ENCODE data around the gene TMEM267. TPM values are rescaled to one million over a fixed set of nuclear protein-coding genes. Genes with fewer than 3 reads are reported as not detected.
"Not testable (repeated sequence)": the region's sequence is repeated elsewhere in the genome, so short reads cannot be mapped to it uniquely, and the experiment has no call there.

Gene TMEM267
- total RNA-seq, 2 donors from 2014 or later: 7.3 to 11.8 TPM

DNA sequence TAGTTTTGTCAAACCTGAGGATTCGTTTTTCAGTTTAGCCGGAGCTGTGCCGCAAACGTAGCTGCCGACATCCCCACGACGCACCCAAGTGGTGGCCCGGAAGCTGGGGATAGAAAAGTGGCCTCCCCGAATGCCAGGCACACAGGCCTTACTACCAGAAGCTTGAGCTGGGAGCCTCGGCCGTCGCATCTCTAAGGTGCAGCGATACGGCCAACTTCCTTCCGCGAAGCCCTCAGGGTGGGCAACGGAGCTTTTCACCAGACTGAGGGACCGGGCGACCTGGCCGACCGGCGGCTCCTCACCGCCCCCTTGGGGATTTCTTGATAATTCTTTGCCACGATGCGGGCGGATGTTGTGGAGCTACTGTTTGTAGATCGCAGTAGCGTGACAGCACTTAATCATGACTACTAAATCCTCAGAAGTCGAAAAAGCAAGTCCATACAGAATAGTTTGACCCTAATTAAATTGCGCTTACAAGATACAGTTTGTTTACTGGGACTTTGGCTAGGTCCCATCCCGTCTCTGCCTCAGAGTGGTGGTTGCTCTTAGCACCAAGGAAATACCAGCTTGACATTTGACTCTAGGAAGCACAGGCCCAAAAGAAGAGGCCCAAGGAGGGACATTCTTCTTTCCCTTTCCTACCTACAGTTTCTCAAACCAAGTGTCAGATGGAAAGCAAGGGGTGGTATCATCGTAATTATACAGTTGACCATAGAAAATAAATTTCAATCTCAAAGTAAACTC lies 613 bp upstream of the TMEM267 start:
- peak; percentile 89 for DNase-seq
- H3K27ac ChIP-seq: peak overlapping the region; percentile 96
- H3K27me3 ChIP-seq: no peaks in the 10 kb centered on the region
- TF ChIP-seq, protein P1, sequence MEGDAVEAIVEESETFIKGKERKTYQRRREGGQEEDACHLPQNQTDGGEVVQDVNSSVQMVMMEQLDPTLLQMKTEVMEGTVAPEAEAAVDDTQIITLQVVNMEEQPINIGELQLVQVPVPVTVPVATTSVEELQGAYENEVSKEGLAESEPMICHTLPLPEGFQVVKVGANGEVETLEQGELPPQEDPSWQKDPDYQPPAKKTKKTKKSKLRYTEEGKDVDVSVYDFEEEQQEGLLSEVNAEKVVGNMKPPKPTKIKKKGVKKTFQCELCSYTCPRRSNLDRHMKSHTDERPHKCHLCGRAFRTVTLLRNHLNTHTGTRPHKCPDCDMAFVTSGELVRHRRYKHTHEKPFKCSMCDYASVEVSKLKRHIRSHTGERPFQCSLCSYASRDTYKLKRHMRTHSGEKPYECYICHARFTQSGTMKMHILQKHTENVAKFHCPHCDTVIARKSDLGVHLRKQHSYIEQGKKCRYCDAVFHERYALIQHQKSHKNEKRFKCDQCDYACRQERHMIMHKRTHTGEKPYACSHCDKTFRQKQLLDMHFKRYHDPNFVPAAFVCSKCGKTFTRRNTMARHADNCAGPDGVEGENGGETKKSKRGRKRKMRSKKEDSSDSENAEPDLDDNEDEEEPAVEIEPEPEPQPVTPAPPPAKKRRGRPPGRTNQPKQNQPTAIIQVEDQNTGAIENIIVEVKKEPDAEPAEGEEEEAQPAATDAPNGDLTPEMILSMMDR (IDR thresholded peaks at IDR 0.05): peak; percentile 73
- H3K9ac ChIP-seq (ENCODE audit: low read depth in 2 of 2, low read length in 2 of 2): peak overlapping the region; percentile 82 to 93
- peaks cover 7% of the 10 kb centered on the region for H3K4me1 ChIP-seq
- intact Hi-C loops (cut with DNase I): loop anchor here (5.0 to 10.0 kb wide), 3 partner anchors 71 to 369 kb away; partner anchors contain the start of gene PAIP1
- no peaks in the 10 kb centered on the region for H3K36me3 ChIP-seq
- peak overlapping the region; percentile 96 for H3K4me3 ChIP-seq
- H3K9me3 ChIP-seq: no peaks in the 10 kb centered on the region

DNA sequence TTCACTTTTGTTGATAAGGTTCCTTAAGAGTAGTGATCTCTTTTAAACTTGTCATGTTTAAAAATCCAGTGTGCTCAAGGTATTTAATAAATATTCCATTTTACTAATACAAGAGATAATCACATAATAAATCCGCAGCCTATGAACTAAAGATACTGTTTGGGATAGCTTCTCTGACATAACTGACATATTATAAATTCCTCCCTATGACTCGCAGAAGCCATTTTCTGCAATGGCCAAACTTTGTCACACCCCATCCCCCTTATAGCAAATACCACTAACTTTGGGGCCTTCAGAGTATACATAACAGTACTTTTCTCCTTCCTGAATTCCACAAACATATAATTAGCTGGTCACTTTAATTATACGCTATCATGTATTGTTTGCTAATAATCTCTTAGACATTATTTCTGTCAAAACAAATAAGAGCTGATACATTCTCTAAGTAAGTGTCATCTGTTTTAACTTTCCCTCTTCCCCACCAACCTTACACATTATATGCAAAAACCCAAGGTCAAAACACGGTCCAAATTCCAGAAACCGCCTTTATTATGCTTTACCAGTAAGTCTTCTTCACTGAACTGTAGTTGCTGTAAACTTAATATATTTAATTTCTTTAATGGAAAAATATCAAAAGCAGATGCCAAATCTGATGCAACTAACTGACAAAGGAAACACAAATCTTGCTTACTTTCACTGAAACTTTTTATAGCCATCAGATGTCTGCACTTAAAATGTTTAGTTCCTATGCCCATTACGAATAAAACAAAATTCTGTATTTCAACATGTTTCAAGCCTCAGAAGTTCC lies 971 bp downstream of the TMEM267 start:
- Histone ChIP-seq H3K4me3 (peak overlapping the region; percentile 96), H3K36me3 (no peaks in the 10 kb centered on the region), H3K4me1 (peaks cover 7% of the 10 kb centered on the region), H3K27ac (peak overlapping the region; percentile 96), H3K27me3 (no peaks in the 10 kb centered on the region), H3K9me3 (no peaks in the 10 kb centered on the region), H3K9ac (ENCODE audit: low read depth in 2 of 2, low read length in 2 of 2) (peak overlapping the region in 1 of 2 donors; percentile 93)
- TF ChIP-seq, protein P1 (IDR thresholded peaks at IDR 0.05): no peak
- intact Hi-C loops (cut with DNase I): loop anchor here (5.0 to 10.0 kb wide), 3 partner anchors 72 to 368 kb away; partner anchors contain the start of gene PAIP1
- DNase-seq: no peak

DNA sequence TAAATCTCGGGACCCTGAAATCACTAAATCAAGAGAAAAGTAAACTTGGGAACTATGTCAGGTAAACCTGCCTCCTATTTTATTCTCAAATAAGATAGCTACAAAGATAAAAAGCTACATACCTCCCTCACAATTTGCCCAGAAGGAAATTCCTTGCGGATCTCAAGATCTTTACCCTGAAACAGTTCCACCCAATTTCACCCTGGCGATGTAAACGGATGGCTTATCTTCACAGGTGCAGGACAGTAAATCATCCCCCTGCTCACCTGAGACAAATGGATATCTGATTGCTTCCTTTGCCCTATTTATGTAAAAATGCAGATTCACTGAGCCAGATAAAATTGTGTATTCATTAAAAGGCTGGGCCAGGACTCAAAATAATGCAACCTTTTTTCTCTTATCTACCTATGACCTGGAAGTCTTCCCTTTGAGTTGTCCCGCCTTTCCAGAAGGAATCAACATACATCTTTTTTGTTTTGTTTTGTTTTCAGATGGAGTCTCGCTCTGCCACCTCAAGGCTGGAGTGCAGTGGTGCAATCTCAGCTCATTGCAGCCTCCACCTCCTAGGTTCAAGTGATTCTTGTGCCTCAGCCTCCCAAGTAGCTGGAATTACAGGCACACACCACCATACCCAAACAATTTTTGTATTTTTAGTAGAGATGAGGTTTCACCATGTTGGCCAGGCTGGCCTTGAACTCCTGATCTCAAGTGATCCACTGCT lies 13.8 kb downstream of the TMEM267 start:
- Histone ChIP-seq H3K4me1 (no peaks in the 10 kb centered on the region), H3K9me3 (no peaks in the 10 kb centered on the region), H3K36me3 (no peaks in the 10 kb centered on the region), H3K27ac (no peak overlapping the region), H3K4me3 (no peak overlapping the region), H3K27me3 (no peaks in the 10 kb centered on the region), H3K9ac (ENCODE audit: low read depth in 2 of 2, low read length in 2 of 2) (no peak overlapping the region)
- no peak for DNase-seq
- intact Hi-C loops (cut with DNase I): loop anchor here (5.0 kb wide), 1 partner anchor 73 kb away; no protein-coding TSS in a partner anchor
- TF ChIP-seq, protein P1 (IDR thresholded peaks at IDR 0.05): peak; percentile 31

DNA sequence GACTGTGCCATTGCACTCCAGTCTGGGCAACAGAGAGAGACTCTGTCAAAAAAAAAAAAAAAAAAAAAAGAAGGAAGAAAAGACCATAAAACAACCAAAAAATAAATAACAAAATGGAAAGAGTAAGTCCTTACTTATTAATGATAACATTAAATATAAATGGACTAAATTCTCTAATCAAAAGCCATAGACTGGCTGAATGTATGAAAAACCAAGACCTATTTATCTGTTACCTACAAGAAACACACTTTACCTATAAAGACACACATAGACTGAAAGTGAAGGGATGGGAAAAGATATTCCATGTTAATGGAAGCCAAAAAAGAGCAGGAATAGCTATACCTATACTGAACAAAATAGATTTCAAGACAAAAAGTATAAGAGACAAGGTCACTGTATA lies 16.6 kb downstream of the TMEM267 start:
- DNase-seq: no peak
- TF ChIP-seq, protein P1 (IDR thresholded peaks at IDR 0.05): no peak
- no peaks in the 10 kb centered on the region for H3K27me3 ChIP-seq
- intact Hi-C loops (cut with DNase I): loop anchor here (5.0 kb wide), 1 partner anchor 70 kb away; no protein-coding TSS in a partner anchor
- no peaks in the 10 kb centered on the region for H3K36me3 ChIP-seq
- H3K9me3 ChIP-seq: no peaks in the 10 kb centered on the region
- H3K9ac ChIP-seq (ENCODE audit: low read depth in 2 of 2, low read length in 2 of 2): no peak overlapping the region
- H3K27ac ChIP-seq: no peak overlapping the region
- no peak overlapping the region for H3K4me3 ChIP-seq
- H3K4me1 ChIP-seq: no peaks in the 10 kb centered on the region

DNA sequence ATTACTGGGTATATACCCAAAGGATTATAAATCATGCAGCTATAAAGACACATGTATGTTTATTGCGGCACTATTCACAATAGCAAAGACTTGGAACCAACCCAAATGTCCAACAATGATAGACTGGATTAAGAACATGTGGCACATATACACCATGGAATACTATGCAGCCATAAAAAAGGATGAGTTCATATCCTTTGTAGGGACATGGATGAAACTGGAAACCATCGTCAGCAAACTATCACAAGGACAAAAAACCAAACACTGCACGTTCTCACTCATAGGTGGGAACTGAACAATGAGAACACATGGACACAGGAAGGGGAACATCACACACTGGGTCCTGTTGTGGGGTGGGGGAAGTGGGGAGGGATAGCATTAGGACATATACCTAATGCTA lies 18.2 kb downstream of the TMEM267 start:
- H3K27me3 ChIP-seq; H3K27ac ChIP-seq; H3K9me3 ChIP-seq; DNase-seq; H3K36me3 ChIP-seq; H3K4me3 ChIP-seq; H3K4me1 ChIP-seq; H3K9ac ChIP-seq (ENCODE audit: low read depth in 2 of 2, low read length in 2 of 2): not testable (repeated sequence)
- intact Hi-C loops (cut with DNase I): loop anchor here (5.0 kb wide), 1 partner anchor 68 kb away; no protein-coding TSS in a partner anchor

All from colonic mucosa (tissue), 4 donors.